GM23248 (cell line): ENCODE data around the gene AIP. TPM values are rescaled to one million over a fixed set of nuclear protein-coding genes. Genes with fewer than 3 reads are reported as not detected.
"Not testable (repeated sequence)": the region's sequence is repeated elsewhere in the genome, so short reads cannot be mapped to it uniquely, and the experiment has no call there.

Source experiments
- DNase-seq: peaks from one replicate; pipeline ENCODE4 v3.0.0-alpha.2; 2015
- H2AFZ ChIP-seq: fragments of 200-600 bp; sonication (generic); 2 replicates; pipeline ENCODE4 v1.6.1; 2016; ENCODE audit warnings: antibody characterized with exemption
- H3F3A ChIP-seq: fragments of 200-600 bp; sonication (generic); 2 replicates; pipeline ENCODE4 v1.6.1; 2016; ENCODE audit warnings: mild to moderate bottlenecking, antibody characterized with exemption, mixed run types; ENCODE audit not compliant: insufficient read depth
- H3K27ac ChIP-seq: fragments of 200-600 bp; sonication (generic); 2 replicates; pipeline ENCODE4 v1.5.1; 2016; ENCODE audit warnings: mild to moderate bottlenecking
- H3K27me3 ChIP-seq: fragments of 200-600 bp; sonication (generic); replicated peaks from 2 replicates; pipeline ENCODE4 v1.6.1; 2016; ENCODE audit warnings: mild to moderate bottlenecking; ENCODE audit not compliant: insufficient read depth
- H3K36me3 ChIP-seq: fragments of 200-600 bp; sonication (generic); 2 replicates; pipeline ENCODE4 v1.6.1; 2016; ENCODE audit warnings: low read depth, mild to moderate bottlenecking
- H3K4me1 ChIP-seq: fragments of 200-600 bp; sonication (generic); 2 replicates; pipeline ENCODE4 v1.6.1; 2016; ENCODE audit warnings: mild to moderate bottlenecking; ENCODE audit not compliant: insufficient read depth
- H3K4me2 ChIP-seq: fragments of 200-600 bp; sonication (generic); one replicate; pipeline ENCODE4 v1.6.1; 2016; ENCODE audit warnings: mild to moderate bottlenecking; ENCODE audit not compliant: unreplicated experiment
- H3K4me3 ChIP-seq: fragments of 200-600 bp; sonication (generic); 2 replicates; pipeline ENCODE4 v1.5.1; 2016; ENCODE audit warnings: mild to moderate bottlenecking
- H3K79me2 ChIP-seq: fragments of 200-600 bp; sonication (generic); 2 replicates; pipeline ENCODE4 v1.6.1; 2016; ENCODE audit warnings: mild to moderate bottlenecking; ENCODE audit not compliant: insufficient read depth
- H3K9ac ChIP-seq: fragments of 200-600 bp; sonication (generic); 2 replicates; pipeline ENCODE4 v1.6.1; 2016; ENCODE audit warnings: mild to moderate bottlenecking
- H3K9me2 ChIP-seq: fragments of 200-600 bp; sonication (generic); 2 replicates; pipeline ENCODE4 v1.6.1; 2016; ENCODE audit warnings: mixed run types, mild to moderate bottlenecking, moderate library complexity; ENCODE audit not compliant: insufficient read depth
- H3K9me3 ChIP-seq: fragments of 200-600 bp; sonication (generic); one replicate; pipeline ENCODE4 v1.6.1; 2017; ENCODE audit warnings: low read depth
- H4K20me1 ChIP-seq: fragments of 200-600 bp; sonication (generic); 2 replicates; pipeline ENCODE4 v1.6.0; 2016; ENCODE audit not compliant: insufficient read depth
- EZH2 ChIP-seq: fragments of 200-600 bp; sonication (generic); IDR thresholded peaks from 2 replicates; pipeline ENCODE4 v1.6.1; 2018; ENCODE audit warnings: antibody characterized with exemption, mild to moderate bottlenecking; ENCODE audit not compliant: insufficient read depth, poor library complexity, severe bottlenecking
- EZH2phosphoT487 ChIP-seq: fragments of 200-600 bp; sonication (generic); IDR thresholded peaks from 2 replicates; pipeline ENCODE4 v1.6.1; 2018; ENCODE audit warnings: antibody characterized with exemption, moderate library complexity, mild to moderate bottlenecking, low read depth; ENCODE audit not compliant: insufficient read depth
- WGBS, 2 experiments: methylation state at CpG; one replicate each; pipeline ENCODE4 v1.1.6; 2015 to 2017; ENCODE audit warnings: low lambda C conversion rate in 2 of 2, low coverage in 1 of 2; ENCODE audit errors: missing lambda C conversion rate in 2 of 2; 5-methylcytosine and 5-hydroxymethylcytosine counted together
- in situ Hi-C: fragments of 300-500 bp; cut with MboI; formaldehyde crosslinking; loops from 2 replicates; pipeline ENCODE4 v1.15.0; 2020
- polyA plus RNA-seq: library from polyadenylated mRNA; unstranded; fragments of >200 nt; fragmentation: Nextera tagmentation; extraction: Ambion mirVana; gene quantifications from 2 replicates; pipeline ENCODE4 v1.2.1, GENCODE V29; 2016
- total RNA-seq: library from RNA; depleted of rRNA; stranded (reverse); fragments of >200 nt; shearing (Covaris generic); gene quantifications from 2 replicates; pipeline ENCODE4 v1.2.3, GENCODE V29; 2014

AIP gene
- total and polyA plus RNA-seq, 2 experiments from 2014 or later, result 56.1 to 58.5 TPM

DNA sequence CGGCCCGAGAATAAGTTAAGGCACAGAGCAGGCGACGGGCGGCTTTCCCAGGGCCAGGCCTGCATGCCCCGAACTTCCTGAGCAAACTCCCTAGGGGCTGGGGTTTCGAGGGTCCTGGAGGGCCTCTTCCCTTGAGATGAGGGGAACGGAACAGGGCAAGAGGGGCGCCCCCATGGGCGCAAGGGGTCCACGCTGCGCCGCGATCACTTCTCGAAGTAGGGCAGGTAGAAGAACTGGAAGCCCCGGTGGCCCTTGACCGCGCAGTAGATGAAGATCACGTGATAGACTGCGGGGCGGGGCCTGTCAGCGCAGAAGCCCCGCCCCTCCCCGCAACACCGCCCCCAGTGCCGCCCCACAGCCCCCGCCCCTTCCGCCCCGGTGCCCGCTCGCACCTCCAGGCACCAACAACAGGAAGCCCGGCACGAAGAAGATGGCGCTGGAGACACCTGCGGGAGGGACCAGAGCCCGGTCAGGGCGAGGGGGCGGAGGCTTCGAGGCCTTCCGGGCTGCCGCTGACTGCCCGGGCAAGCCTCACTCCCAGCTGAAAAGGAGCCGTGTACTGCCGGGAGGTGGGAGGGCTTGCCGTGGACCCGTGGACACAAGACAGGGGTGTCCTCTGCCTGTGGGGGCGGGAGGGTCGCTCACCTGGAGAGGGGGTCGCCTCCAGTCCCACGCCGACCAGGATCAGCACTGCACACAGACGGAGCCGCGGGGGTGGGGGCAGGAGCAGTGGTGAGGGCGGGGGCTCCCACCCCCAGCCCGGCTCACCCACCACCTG lies 18.2 kb upstream of the AIP start:
- H3K9me2 ChIP-seq, result no peaks in the 10 kb centered on the region
- peak overlapping the region; percentile 52 for H3K9ac ChIP-seq
- H3K36me3 ChIP-seq, result no peaks in the 10 kb centered on the region
- TF ChIP-seq EZH2phosphoT487, result no peak
- H3K79me2 ChIP-seq, result peaks cover 23% of the 10 kb centered on the region; the same call in 1 of the 2 replicates
- peak overlapping the region; percentile 70 for H3K4me3 ChIP-seq
- peaks cover 1% of the 10 kb centered on the region; the same call in 1 of the 2 replicates for H3K4me1 ChIP-seq
- H3K27me3 ChIP-seq, result no peaks in the 10 kb centered on the region
- H3F3A ChIP-seq, result no peaks in the 10 kb centered on the region
- no peaks in the 10 kb centered on the region for H3K9me3 ChIP-seq
- peak overlapping the region; percentile 77 for H2AFZ ChIP-seq
- WGBS, 2 experiments, result 35 to 40% methylated on average over 42 to 54 of the region's 56 CpGs
- DNase-seq, result peak; percentile 79
- in situ Hi-C loops, result no loop called here
- H4K20me1 ChIP-seq, result no peaks in the 10 kb centered on the region
- no peak overlapping the region for H3K27ac ChIP-seq
- H3K4me2 ChIP-seq, result peak overlapping the region; percentile 50

DNA sequence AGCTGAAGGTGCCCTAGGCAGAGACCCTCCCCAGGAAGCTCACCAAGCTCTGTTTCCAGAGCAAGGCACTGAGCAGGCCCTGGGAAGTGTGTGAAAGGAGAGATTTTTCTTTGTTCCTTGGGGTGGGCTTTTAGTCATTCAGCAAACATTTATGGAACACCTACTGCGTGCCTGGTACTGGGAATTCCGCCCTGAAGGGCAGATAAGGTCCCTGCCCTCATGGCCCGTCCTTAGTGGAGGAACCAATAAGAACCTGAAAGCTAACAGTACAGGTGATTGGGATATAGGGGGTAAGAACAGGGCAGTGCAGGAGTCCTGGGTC lies 17.7 kb upstream of the AIP start:
- in situ Hi-C loops, result no loop called here
- whole genome bisulfite sequencing, 2 experiments, result 79 to 83% methylated on average over 3 of the region's 3 CpGs
- Histone ChIP-seq H3K79me2 (peaks cover 23% of the 10 kb centered on the region; the same call in 1 of the 2 replicates), H3F3A (no peaks in the 10 kb centered on the region), H3K4me3 (peak overlapping the region; percentile 70), H3K27ac (no peak overlapping the region), H4K20me1 (no peaks in the 10 kb centered on the region), H3K9me2 (no peaks in the 10 kb centered on the region), H3K9ac (peak overlapping the region; percentile 52), H3K4me1 (peaks cover 4% of the 10 kb centered on the region; the same call in 1 of the 2 replicates), H3K4me2 (peak overlapping the region; percentile 50), H3K27me3 (no peaks in the 10 kb centered on the region), H2AFZ (peak overlapping the region; percentile 77), H3K36me3 (no peaks in the 10 kb centered on the region), H3K9me3 (no peaks in the 10 kb centered on the region)
- DNase-seq, result no peak
- TF ChIP-seq EZH2phosphoT487, result no peak
- TF ChIP-seq EZH2, result no peak

DNA sequence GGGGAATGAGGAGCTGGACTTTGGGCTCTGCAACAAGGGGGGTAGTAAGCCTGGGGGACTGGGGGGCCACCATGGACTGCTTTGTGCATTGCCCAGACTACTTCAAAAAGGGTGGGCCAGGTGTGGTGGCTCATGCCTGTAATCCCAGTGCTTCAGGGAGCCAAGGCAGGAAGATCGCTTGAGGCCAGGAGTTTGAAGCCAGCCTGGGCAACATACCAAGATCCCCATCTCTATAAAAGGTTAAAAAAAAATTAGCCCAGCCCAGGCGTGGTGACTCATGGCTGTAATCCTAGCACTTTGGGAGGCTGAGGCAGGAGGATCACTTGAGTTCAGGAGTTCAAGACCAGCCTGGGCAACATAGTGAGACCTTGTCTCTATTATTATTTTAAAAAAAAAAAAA lies 17.3 kb upstream of the AIP start:
- H3K4me2 ChIP-seq, H3K36me3 ChIP-seq, H3F3A ChIP-seq, H3K27ac ChIP-seq, H3K9me3 ChIP-seq, H3K4me3 ChIP-seq, H3K9ac ChIP-seq, H3K4me1 ChIP-seq, H3K27me3 ChIP-seq, in situ Hi-C loops, H3K9me2 ChIP-seq, H4K20me1 ChIP-seq, H2AFZ ChIP-seq: not testable (repeated sequence)
- WGBS, 2 experiments, result 47 to 72% methylated on average over 2 of the region's 2 CpGs
- peaks cover 23% of the 10 kb centered on the region; the same call in 1 of the 2 replicates for H3K79me2 ChIP-seq
- peak; percentile 37 for DNase-seq

GRCh38 chr11:67466367-67466766 lies 16.5 kb upstream of the AIP start:
- Histone ChIP-seq H3K9me2 (no peaks in the 10 kb centered on the region), H4K20me1 (no peaks in the 10 kb centered on the region), H3K79me2 (peaks cover 23% of the 10 kb centered on the region; the same call in 1 of the 2 replicates), H3K27ac (no peak overlapping the region), H3K4me2 (no peak overlapping the region), H3K9ac (no peak overlapping the region), H3F3A (no peaks in the 10 kb centered on the region), H3K36me3 (no peaks in the 10 kb centered on the region), H3K4me1 (peaks cover 4% of the 10 kb centered on the region; the same call in 1 of the 2 replicates), H2AFZ (no peak overlapping the region), H3K9me3 (no peaks in the 10 kb centered on the region), H3K27me3 (no peaks in the 10 kb centered on the region), H3K4me3 (no peak overlapping the region)
- 90 to 93% methylated on average over 5 of the region's 5 CpGs for WGBS, 2 experiments
- DNase-seq, result no peak
- TF ChIP-seq EZH2, result no peak
- TF ChIP-seq EZH2phosphoT487, result no peak
- in situ Hi-C loops, result no loop called here
